ENCODE data around the gene ENSA.

GRCh38 chr1:150577557-150578271, 51.7 kb downstream of the ENSA start:
- TF ChIP-seq, protein P1, sequence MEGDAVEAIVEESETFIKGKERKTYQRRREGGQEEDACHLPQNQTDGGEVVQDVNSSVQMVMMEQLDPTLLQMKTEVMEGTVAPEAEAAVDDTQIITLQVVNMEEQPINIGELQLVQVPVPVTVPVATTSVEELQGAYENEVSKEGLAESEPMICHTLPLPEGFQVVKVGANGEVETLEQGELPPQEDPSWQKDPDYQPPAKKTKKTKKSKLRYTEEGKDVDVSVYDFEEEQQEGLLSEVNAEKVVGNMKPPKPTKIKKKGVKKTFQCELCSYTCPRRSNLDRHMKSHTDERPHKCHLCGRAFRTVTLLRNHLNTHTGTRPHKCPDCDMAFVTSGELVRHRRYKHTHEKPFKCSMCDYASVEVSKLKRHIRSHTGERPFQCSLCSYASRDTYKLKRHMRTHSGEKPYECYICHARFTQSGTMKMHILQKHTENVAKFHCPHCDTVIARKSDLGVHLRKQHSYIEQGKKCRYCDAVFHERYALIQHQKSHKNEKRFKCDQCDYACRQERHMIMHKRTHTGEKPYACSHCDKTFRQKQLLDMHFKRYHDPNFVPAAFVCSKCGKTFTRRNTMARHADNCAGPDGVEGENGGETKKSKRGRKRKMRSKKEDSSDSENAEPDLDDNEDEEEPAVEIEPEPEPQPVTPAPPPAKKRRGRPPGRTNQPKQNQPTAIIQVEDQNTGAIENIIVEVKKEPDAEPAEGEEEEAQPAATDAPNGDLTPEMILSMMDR (conservative IDR thresholded peaks at IDR 0.05; ENCODE audit: low read depth, low read length): no peak
- TF ChIP-seq EZH2phosphoT487 (IDR thresholded peaks at IDR 0.05; ENCODE audit: borderline replicate concordance, low read length) (no peak), EZH2 (IDR thresholded peaks at IDR 0.05; ENCODE audit: low read length, unreplicated experiment) (no peak)
